Activated CD8-positive, alpha-beta memory T cell treated with anti-CD3 and anti-CD28 coated beads for 48 hours (primary cell): ENCODE results near the gene GGACT.
"Not testable (repeated sequence)": the region's sequence is repeated elsewhere in the genome, so short reads cannot be mapped to it uniquely, and the experiment has no call there.

ENCODE experiments used
- DNase-seq, 3 experiments: peaks; one replicate each; pipeline ENCODE4 v3.0.0-alpha.2; 2020; ENCODE audit warnings: low read depth in 2 of 3, low spot score in 2 of 3

Gene GGACT

GRCh38 chr13:100588331-100589177 lies at the start of gene GGACT:
Gene GGACT, minus strand, starts transcription at chr13:100588789. Its CDS starts 56,198 bp downstream, at chr13:100532591.
- peak; percentile 59 to 70 (median 68) for DNase-seq

DNA sequence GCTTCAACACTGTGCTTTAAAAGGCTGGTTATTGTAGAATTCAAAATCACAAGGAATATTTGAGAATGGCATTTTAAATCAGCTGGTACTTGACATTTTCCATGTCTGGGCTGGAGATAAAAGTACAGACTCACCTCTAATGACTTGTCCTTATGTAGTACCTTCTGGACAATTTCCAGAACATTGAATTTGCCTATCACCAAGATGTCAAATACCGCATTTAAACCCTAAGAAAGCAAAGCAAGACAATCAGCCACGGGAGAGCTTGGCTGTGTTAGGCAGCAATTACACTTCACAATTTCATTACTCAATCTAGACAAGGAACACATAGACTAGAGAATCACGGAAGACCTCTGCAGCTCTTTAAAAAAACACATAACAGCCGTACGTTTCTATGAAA lies 49.2 kb upstream of the GGACT start:
- DNase-seq = no peak

DNA sequence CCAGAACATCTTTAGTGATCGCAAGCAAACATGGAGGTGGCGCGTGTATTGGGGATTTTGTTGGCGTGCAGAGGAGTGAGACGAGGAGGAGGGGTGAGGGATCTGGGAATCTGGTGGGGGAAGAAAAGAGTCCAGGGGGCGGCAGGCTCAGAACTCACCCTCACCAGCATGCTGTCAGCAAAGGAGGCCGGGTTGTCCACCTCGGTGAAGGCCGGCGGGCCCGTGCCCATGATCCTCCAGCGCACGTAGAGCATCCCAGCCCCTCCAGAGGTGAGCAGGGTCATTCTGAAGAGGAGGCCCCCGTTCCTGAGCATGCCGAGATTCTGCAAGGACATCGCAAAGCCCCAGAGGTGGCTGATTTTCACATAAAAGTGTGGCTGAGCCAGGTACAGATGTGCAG lies 48.8 kb upstream of the GGACT start:
- DNase-seq = no peak

GRCh38 chr13:100636441-100636840 lies 47.9 kb upstream of the GGACT start:
- DNase-seq = no peak

DNA sequence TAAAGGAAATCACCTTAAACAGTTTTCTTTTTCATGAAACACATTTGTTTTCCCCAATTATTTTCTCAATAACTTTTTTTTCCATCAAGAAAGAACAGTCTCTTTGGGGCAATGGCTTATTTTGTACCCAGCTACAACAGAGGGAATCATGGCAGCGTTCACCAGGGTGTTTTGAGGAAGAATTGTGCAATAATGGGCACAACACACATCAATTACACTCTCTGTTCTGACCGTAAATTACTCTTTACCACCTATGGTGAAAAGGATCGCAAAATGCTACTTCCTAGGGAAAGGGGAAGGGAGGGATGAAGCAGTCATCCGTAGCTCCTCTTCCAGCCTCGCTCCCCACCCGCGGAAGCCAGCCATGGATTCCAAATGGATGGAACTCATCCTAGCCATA lies 47.4 kb upstream of the GGACT start:
- no peak for DNase-seq

DNA sequence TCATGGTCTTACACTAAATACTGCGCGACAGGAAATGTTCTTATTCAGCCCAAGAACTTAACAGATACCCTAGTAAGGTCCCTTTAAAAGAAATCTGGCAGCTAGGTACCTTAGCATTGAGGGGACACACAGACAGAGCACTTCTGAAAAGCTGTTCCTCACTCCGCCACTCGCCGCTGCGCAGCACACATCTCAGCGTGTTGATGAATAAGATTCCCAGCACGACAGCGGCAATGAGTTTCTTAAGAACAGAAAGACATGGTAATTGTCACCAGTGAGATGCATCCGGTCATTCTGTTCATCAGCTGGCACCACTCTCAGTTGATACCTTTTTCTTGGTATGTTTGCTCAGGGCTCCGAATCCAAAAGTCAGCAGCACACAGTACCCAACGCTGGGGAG lies 46.1 kb upstream of the GGACT start:
- DNase-seq = no peak

DNA sequence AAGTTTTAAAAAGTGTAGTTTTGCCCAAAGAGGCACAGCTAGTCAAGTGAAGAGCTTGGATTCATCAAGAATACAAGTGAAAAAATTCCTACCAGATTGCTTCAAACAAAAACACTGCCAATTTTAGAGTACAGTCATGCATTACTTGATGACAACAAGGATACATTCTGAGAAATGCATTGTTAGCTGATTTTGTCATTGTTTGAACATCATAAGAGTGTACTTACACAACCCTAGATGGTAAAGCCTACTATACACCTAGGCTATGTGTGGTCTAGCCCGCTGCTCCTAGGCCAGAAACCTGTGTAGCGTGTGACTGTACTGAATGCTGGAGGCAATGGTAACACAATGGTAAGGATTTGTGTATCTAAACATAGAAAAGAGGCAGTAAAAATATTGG lies 44.9 kb upstream of the GGACT start:
- DNase-seq = no peak

- no peak for DNase-seq
These were observed 42.0 kb upstream of the GGACT start for GRCh38 chr13:100630555-100630954.

DNA sequence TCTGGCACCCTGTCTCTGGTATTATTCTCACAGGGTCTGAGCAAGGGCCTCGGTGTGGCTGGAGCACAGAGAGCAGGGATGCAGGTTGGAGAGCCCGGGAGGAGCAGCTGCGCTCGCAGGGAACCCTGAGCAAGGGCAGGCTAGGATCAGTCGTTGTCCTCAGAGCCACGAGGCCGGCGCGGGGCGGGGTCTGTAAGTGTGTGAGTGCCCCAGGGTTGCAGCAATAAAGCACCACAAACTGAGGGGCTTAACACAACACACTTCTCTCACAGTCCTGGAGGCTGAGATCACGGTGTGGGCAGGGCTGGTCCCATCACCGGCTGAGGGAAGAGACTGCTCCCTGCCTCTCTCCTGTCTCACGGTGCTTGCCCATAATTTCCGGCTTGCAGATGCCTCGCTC lies 38.5 kb upstream of the GGACT start:
- DNase-seq = no peak

DNA sequence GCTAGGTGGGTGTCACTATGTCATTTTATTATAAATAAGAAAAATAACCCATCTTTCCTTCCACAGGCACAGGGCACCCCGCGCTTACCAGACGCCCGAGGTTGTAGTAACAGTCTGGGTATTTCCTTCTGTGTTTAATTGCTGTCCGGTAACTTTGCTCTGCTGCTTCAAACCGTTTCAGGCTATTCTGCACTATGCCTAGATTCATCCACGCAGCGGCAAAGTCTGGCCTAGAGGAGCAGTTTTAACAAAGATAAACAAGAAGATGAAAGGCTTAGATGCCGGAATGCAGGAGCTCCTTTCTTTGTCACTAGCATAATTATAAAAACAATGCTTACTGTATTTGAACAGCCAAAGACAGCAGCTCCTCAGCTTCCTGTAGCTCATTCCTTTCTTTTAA lies 36.9 kb upstream of the GGACT start:
- no peak for DNase-seq

DNA sequence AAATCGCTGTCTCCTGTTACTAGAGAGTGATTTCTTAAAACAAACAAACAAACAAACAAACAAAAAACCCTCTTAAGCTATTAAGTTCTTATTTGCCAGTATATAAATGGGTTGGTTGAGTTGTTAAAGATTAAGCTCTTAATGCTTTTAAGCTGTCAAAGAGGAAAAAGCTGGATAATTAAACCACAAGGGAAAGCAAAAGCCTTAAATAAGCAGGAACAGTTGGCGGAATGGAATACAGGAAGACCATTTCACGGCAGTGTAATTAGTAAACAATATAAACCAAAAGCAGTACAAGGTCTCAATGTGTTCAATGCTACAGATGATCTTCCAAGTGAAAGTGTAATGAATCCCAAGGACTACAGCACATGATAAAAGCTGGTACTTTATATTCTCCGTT lies 32.2 kb upstream of the GGACT start:
- DNase-seq = no peak

- no peak for DNase-seq
These were observed 31.4 kb upstream of the GGACT start for GRCh38 chr13:100619940-100620339.

GRCh38 chr13:100618897-100619296 lies 30.3 kb upstream of the GGACT start:
- not testable (repeated sequence) for DNase-seq

DNA sequence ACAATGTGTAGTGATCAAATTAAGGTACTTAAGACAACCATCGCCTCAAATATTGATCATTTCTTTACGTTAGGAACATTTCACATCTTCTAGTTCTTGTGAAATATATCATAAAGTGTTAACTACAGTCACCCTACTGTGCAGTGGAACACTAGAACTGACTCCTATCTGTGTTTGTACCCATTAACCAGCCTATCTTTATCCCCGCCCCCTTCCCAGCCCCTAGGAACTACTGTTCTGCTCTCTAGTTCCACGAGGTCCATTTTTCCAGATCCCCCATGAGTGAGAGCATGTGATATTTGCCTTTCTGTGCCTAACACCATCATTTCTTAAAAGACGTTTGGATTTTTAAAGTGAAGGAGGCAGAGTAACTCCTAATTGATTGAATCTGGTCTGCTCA lies 24.4 kb upstream of the GGACT start:
- no peak for DNase-seq

GRCh38 chr13:100611678-100612492 lies 23.3 kb upstream of the GGACT start:
- DNase-seq = no peak

GRCh38 chr13:100610391-100611347 lies 22.1 kb upstream of the GGACT start:
- no peak for DNase-seq

DNA sequence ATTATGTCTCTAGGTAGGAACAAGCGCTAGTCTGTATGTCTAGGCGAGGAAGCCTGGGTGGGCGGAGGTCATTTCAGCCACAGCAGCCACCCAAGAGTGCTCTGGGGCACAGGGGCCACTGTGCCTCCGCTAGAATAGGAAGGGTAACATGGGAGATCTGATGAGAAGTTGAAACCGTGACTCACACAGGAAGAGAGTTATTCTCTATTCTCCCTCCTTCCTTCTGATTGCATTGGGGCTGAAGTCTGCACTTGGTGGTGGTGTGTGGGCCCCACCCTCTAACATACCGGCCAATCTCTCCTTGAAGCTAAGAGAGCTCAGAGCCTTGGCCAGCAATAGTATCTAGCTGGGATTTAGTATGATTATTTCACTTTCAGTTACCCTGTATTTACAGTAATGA lies 20.3 kb upstream of the GGACT start:
- peak in 1 of 3 experiments; percentile 2 for DNase-seq

- no peak for DNase-seq
These were observed 19.9 kb upstream of the GGACT start for GRCh38 chr13:100608489-100608888.

GRCh38 chr13:100604918-100605710 lies 16.5 kb upstream of the GGACT start:
- no peak for DNase-seq

GRCh38 chr13:100602493-100603111 lies 14.0 kb upstream of the GGACT start:
- no peak for DNase-seq
